GM20431 (cell line): ENCODE measurements around the gene AIPL1.

Experiments used
- in situ Hi-C: fragments of 300-500 bp; cut with MseI, MboI; formaldehyde crosslinking; loops from one replicate; pipeline ENCODE4 v1.15.0; 2020; ENCODE audit warnings: low sequenced_read_pairs; ENCODE audit not compliant: unreplicated experiment

AIPL1 gene

DNA sequence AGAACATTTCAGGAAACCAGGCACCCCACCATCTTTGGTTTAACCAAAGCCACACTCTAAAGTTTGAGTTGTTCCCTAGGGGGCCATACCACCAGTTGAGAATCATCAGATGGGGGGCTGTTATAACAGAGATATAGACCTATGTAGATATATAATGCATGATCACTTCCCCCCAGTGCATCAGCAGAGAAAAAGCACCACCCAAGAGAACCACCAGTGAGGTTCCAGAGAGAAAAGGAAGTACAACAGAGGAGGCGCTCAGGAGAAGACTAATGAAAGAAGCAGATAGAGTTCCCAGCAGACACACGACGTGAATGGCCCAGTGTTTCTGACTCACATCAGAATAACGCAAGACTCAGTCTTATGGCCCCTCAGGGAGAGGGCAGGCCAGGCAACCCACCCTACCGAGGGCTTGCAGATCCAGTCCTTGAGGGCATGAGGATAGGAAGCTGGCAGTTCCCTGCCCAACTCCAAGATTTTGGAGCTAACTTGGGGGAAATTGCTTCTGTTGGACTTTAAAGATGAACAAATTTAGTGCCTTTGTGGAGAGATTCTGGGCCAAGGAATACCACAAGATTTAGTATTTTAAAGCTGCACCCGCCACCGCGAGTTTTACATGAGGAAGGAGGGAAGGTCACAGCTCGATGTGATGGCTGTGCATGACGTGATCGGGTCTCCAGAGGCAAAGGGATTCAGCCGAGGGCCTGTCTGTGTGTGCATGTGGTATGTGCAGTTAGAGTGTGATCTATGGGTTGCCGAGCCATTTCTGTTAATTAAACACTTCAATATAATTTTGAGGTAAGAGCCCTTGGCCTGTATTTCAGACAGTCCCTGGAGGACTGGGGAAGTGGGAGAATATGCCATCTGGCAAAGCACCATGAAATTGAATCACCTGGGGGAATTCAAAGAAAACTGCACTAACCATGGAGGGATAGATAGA lies 53.1 kb downstream of the AIPL1 start:
- in situ Hi-C loops = no loop called here

DNA sequence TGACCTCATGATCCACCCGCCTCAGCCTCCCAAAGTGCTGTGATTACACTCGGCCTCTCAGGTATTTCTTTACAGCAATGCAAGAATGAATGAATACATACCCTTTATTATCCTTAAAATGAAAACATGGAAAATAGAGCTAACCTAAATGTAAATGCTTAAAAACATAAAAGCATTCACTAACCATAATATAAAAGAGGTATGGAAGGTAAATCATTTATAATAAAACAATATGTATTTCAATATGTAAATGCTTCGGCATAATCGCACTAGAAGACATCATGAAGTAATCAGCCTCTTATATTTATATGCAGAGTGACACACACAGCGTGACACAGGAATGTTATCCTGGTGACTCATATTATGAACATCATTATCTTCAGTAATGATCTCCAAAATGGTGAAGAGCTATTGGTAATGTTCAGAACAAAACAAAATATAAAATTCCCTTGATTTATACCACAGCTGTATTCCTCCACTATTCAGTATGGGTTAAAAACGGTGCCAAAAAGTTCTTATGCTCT lies 53.9 kb downstream of the AIPL1 start:
- in situ Hi-C loops = no loop called here

- in situ Hi-C loops = no loop called here
Measured at GRCh38 chr17:6377906-6378305, 57.0 kb downstream of the AIPL1 start.

DNA sequence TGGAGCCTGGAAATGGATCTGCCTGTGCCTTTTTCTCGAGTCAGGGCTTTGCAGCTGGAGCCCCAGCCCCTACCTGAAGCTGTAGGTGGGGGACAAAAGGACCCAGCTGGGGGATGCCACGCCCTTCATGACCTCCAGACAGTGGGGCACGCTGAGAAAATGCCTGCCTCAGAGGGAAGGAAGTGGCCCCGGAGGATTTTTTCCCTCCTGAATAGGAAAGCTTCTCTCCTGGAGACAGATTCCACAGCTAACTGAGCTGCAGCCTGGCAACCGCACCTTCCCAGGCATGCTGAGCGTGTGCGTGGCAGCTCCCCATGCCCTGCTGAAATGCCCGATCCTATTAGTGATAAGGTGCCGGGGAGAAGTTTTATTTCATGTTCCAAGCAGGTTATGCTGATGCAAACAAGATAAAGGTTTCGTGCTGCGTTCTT lies 58.0 kb downstream of the AIPL1 start:
- in situ Hi-C loops = no loop called here

- in situ Hi-C loops = no loop called here
Measured at GRCh38 chr17:6374761-6375312, 60.1 kb downstream of the AIPL1 start.

- in situ Hi-C loops = no loop called here
Measured at GRCh38 chr17:6374271-6374691, 60.6 kb downstream of the AIPL1 start.
